Mesenchymal stem cell (in vitro differentiated cells and primary cell): ENCODE data around the gene MINDY4.

Experiments used
- DNase-seq: peaks from one replicate; pipeline ENCODE4 v3.0.0-alpha.2; 2013
- H2AFZ ChIP-seq: one replicate; pipeline ENCODE4 v1.6.1; 2013; ENCODE audit warnings: low read depth, mild to moderate bottlenecking, control low read depth, inconsistent platforms, low read length, moderate library complexity
- H2AK5ac ChIP-seq: 2 replicates; pipeline ENCODE4 v1.6.1; 2013; ENCODE audit warnings: low read length, moderate library complexity, mild to moderate bottlenecking, inconsistent platforms; ENCODE audit not compliant: severe bottlenecking
- H2BK120ac ChIP-seq: one replicate; pipeline ENCODE4 v1.6.1; 2013; ENCODE audit warnings: low read depth, mild to moderate bottlenecking, inconsistent platforms, low read length, moderate library complexity
- H2BK12ac ChIP-seq, 2 experiments: one replicate each; pipeline ENCODE4 v1.6.1; 2013; ENCODE audit warnings: inconsistent platforms in 2 of 2, low read length in 2 of 2, mild to moderate bottlenecking in 2 of 2, moderate library complexity in 2 of 2, control low read depth in 1 of 2
- H2BK15ac ChIP-seq: one replicate; pipeline ENCODE4 v1.6.1; 2013; ENCODE audit warnings: mild to moderate bottlenecking, low read depth, inconsistent platforms; ENCODE audit not compliant: poor library complexity, severe bottlenecking
- H2BK5ac ChIP-seq: 2 replicates; pipeline ENCODE4 v1.6.1; 2013; ENCODE audit warnings: low read depth, mild to moderate bottlenecking, low read length, control low read depth, inconsistent platforms; ENCODE audit not compliant: poor library complexity, severe bottlenecking
- H3K14ac ChIP-seq, 2 experiments: one replicate each; pipeline ENCODE4 v1.6.1; 2013; ENCODE audit warnings: inconsistent platforms in 2 of 2, low read length in 2 of 2, control low read depth in 1 of 2, mild to moderate bottlenecking in 1 of 2, moderate library complexity in 1 of 2
- H3K18ac ChIP-seq, 2 experiments: one replicate each; pipeline ENCODE4 v1.6.1; 2013; ENCODE audit warnings: inconsistent platforms in 2 of 2, low read length in 2 of 2, control low read depth in 1 of 2, low read depth in 1 of 2, mild to moderate bottlenecking in 1 of 2
- H3K23ac ChIP-seq, 2 experiments: one replicate each; pipeline ENCODE4 v1.6.1; 2013; ENCODE audit warnings: inconsistent platforms in 2 of 2, low read length in 2 of 2, mild to moderate bottlenecking in 2 of 2, moderate library complexity in 2 of 2, control low read depth in 1 of 2
- H3K27ac ChIP-seq: 2 replicates; pipeline ENCODE4 v1.5.1; 2013; ENCODE audit warnings: mild to moderate bottlenecking, moderate library complexity, low read length, control low read depth, inconsistent platforms; ENCODE audit not compliant: poor library complexity, severe bottlenecking
- H3K27me3 ChIP-seq, 2 experiments: 2 replicates each; pipeline versions ENCODE4 v1.6.1 to v1.7.0; 2013; ENCODE audit warnings: low read length in 2 of 2, mild to moderate bottlenecking in 2 of 2, moderate library complexity in 2 of 2, control low read depth in 1 of 2, inconsistent platforms in 1 of 2; ENCODE audit not compliant: control insufficient read depth in 1 of 2, insufficient read depth in 1 of 2
- H3K36me3 ChIP-seq, 2 experiments: 2 replicates each; pipeline versions ENCODE4 v1.6.1 to v1.7.0; 2013; ENCODE audit warnings: low read length in 2 of 2, control low read depth in 1 of 2, inconsistent platforms in 1 of 2, low read depth in 1 of 2, mild to moderate bottlenecking in 1 of 2; ENCODE audit not compliant: insufficient read depth in 2 of 2, control insufficient read depth in 1 of 2
- H3K4ac ChIP-seq, 2 experiments: one replicate each; pipeline ENCODE4 v1.6.1; 2013; ENCODE audit warnings: inconsistent platforms in 2 of 2, low read length in 2 of 2, mild to moderate bottlenecking in 2 of 2, moderate library complexity in 2 of 2, control low read depth in 1 of 2, low read depth in 1 of 2
- H3K4me1 ChIP-seq: 2 replicates; pipeline ENCODE4 v1.6.1; 2013; ENCODE audit warnings: low read depth, low read length, control low read depth; ENCODE audit not compliant: control insufficient read depth, insufficient read depth
- H3K4me2 ChIP-seq: 2 replicates; pipeline ENCODE4 v1.6.1; 2013; ENCODE audit warnings: low read length, mild to moderate bottlenecking, inconsistent platforms; ENCODE audit not compliant: poor library complexity, severe bottlenecking
- H3K4me3 ChIP-seq, 2 experiments: 2 replicates each; pipeline versions ENCODE4 v1.5.1 to v1.7.0; 2013; ENCODE audit warnings: low read length in 2 of 2, mild to moderate bottlenecking in 2 of 2, control low read depth in 1 of 2, low read depth in 1 of 2; ENCODE audit not compliant: insufficient read depth in 1 of 2
- H3K79me1 ChIP-seq: replicated peaks from 2 replicates; pipeline ENCODE4 v1.6.1; 2013; ENCODE audit warnings: mild to moderate bottlenecking, control low read depth, low read length, inconsistent platforms; ENCODE audit not compliant: poor library complexity, severe bottlenecking
- H3K9ac ChIP-seq: 2 replicates; pipeline ENCODE4 v1.7.0; 2013; ENCODE audit warnings: mild to moderate bottlenecking, low read length, moderate library complexity
- H3K9me3 ChIP-seq: 2 replicates; pipeline ENCODE4 v1.7.0; 2013; ENCODE audit warnings: mild to moderate bottlenecking, low read length; ENCODE audit not compliant: control insufficient read depth
- H4K8ac ChIP-seq: one replicate; pipeline ENCODE4 v1.6.1; 2013; ENCODE audit warnings: inconsistent platforms, mild to moderate bottlenecking, low read length, moderate library complexity
- H4K91ac ChIP-seq: one replicate; pipeline ENCODE4 v1.6.1; 2013; ENCODE audit warnings: mild to moderate bottlenecking, low read length, inconsistent platforms
- WGBS: methylation state at CpG from one replicate; pipeline ENCODE4 v1.1.7; 2013; ENCODE audit warnings: mixed read lengths; 5-methylcytosine and 5-hydroxymethylcytosine counted together

The MINDY4 gene

DNA sequence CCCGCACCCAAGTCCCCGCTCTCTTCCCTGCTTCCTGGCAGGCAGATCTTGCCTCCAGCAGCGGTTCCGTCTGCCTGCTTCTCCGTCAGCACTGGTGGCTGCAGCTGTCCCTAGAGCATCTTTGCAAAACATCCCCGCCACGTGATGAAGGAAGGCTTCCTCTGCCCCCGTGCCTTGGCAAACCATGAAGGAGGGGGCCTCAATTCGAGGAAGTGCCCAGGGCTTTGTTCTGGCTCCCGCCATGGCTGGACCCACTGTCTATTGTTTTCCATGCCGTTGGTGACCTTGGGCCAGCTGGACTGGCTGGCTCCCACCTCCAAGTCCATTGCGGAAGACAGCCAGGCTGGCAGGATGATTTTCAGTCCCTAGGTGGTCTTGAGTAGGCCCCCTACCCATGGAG is 127.2 kb downstream of the MINDY4 start:
- Histone ChIP-seq H3K36me3 (no peaks in the 10 kb centered on the region), H2AFZ (no peak overlapping the region), H3K27me3 (no peaks in the 10 kb centered on the region), H3K4me1 (peaks cover 61% of the 10 kb centered on the region), H3K9ac (no peak overlapping the region), H2AK5ac (peak overlapping the region; percentile 94), H3K18ac (no peak overlapping the region), H2BK120ac (peak overlapping the region; percentile 11), H3K4me2 (no peak overlapping the region), H2BK5ac (no peak overlapping the region), H3K9me3 (no peaks in the 10 kb centered on the region), H3K23ac (no peak overlapping the region), H4K8ac (no peak overlapping the region), H3K27ac (no peak overlapping the region), H3K14ac (peak overlapping the region in 1 of 2 experiments; percentile 14), H2BK15ac (no peak overlapping the region), H3K79me1 (no peaks in the 10 kb centered on the region), H3K4me3 (no peak overlapping the region), H4K91ac (no peak overlapping the region), H2BK12ac (no peak overlapping the region), H3K4ac (no peak overlapping the region)
- no peak for DNase-seq
- 90% methylated on average over 12 of the region's 12 CpGs for WGBS

DNA sequence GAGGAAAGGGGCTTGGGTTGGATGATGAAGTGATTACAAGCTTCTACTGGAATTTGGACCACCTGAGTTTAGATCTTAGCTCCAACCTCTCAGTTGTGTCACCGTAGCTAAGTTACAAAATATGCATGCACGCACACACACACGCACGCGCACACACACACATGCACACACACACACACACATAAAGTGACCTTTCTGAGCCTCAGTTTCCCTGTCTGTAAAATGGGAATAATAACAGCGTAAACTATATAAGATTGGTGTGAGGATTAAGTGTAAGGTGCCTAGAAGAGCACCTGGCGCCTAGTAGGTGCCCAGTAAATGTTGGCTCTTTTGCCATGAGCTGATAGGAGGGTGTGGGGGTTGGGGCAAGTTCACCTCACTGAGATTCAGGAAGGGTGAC is 127.8 kb downstream of the MINDY4 start:
- H2AK5ac ChIP-seq, result peak overlapping the region; percentile 94
- peak overlapping the region; percentile 11 for H2BK120ac ChIP-seq
- H3K79me1 ChIP-seq, result no peaks in the 10 kb centered on the region
- WGBS, result 93% methylated on average over 7 of the region's 7 CpGs
- H2BK15ac ChIP-seq, result no peak overlapping the region
- H2BK5ac ChIP-seq, result no peak overlapping the region
- peaks cover 58% of the 10 kb centered on the region for H3K4me1 ChIP-seq
- H3K9ac ChIP-seq, result no peak overlapping the region
- no peak overlapping the region for H3K14ac ChIP-seq
- no peak overlapping the region for H4K91ac ChIP-seq
- no peak overlapping the region for H4K8ac ChIP-seq
- no peak overlapping the region for H3K4me3 ChIP-seq
- H3K27ac ChIP-seq, result no peak overlapping the region
- H3K23ac ChIP-seq, result no peak overlapping the region
- no peak overlapping the region for H3K4ac ChIP-seq
- DNase-seq, result no peak
- no peaks in the 10 kb centered on the region for H3K27me3 ChIP-seq
- H3K18ac ChIP-seq, result peak overlapping the region in 1 of 2 experiments; percentile 12
- no peak overlapping the region for H2BK12ac ChIP-seq
- no peak overlapping the region for H3K4me2 ChIP-seq
- H3K36me3 ChIP-seq, result no peaks in the 10 kb centered on the region
- no peak overlapping the region for H2AFZ ChIP-seq
- H3K9me3 ChIP-seq, result no peaks in the 10 kb centered on the region

DNA sequence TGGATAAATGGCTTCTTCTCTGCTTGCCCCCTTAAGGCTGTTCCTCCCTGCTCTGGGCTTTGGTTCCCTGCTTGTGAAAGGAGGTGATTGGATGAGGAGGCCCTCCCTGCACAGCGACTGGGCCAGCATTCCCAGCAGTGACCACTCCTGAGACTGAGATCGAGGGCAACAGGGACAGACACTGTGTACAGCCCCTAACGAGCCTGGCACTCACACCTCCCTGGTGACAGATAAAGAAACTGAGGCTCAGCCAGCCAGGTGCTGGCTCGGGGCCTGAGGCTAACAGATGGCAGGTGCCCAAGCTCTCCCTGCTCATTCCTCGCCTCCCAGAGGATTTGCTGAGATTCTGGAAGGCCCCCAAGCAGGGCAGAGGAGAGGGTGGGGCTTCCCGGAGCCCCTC is 128.4 kb downstream of the MINDY4 start:
- Histone ChIP-seq H3K4me3 (no peak overlapping the region), H3K18ac (peak overlapping the region in 1 of 2 experiments; percentile 12), H3K9ac (no peak overlapping the region), H3K4me2 (no peak overlapping the region), H2AK5ac (peak overlapping the region; percentile 37), H3K27ac (no peak overlapping the region), H3K9me3 (no peaks in the 10 kb centered on the region), H4K91ac (no peak overlapping the region), H3K36me3 (no peaks in the 10 kb centered on the region), H3K4ac (no peak overlapping the region), H2BK12ac (no peak overlapping the region), H4K8ac (no peak overlapping the region), H3K14ac (no peak overlapping the region), H3K27me3 (no peaks in the 10 kb centered on the region), H2AFZ (no peak overlapping the region), H2BK5ac (no peak overlapping the region), H2BK120ac (no peak overlapping the region), H2BK15ac (peak overlapping the region; percentile 18), H3K79me1 (no peaks in the 10 kb centered on the region), H3K4me1 (peaks cover 52% of the 10 kb centered on the region), H3K23ac (no peak overlapping the region)
- WGBS, result 77% methylated on average over 4 of the region's 6 CpGs
- no peak for DNase-seq

DNA sequence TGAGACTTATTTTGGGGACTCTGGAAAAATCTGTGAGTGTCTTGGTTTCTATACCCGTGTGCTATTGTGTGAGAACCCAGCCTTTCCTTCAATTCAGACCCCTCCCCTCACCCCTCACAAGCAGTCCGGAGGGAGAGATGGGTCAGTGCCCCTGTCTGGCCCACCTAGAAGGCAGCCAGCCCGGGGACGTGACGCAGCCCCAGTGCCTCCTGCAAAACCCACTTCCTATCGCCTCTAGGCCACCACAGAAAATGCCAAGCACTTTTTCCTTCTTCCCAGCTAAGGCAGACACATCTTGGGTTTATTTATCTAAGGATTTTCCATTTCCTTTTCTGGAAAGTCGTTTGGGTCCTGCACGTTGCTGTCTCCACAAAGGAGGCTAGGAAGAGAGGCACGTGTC is 128.8 kb downstream of the MINDY4 start:
- H3K4me1 ChIP-seq, result peaks cover 48% of the 10 kb centered on the region
- no peak overlapping the region for H3K4me2 ChIP-seq
- H2BK120ac ChIP-seq, result no peak overlapping the region
- no peak overlapping the region for H3K18ac ChIP-seq
- no peak overlapping the region for H3K4ac ChIP-seq
- H2BK5ac ChIP-seq, result no peak overlapping the region
- no peak overlapping the region for H4K91ac ChIP-seq
- no peak overlapping the region for H3K14ac ChIP-seq
- H3K9me3 ChIP-seq, result no peaks in the 10 kb centered on the region
- H3K79me1 ChIP-seq, result no peaks in the 10 kb centered on the region
- no peak overlapping the region for H4K8ac ChIP-seq
- H3K27me3 ChIP-seq, result no peaks in the 10 kb centered on the region
- 66% methylated on average over 9 of the region's 9 CpGs for WGBS
- H3K9ac ChIP-seq, result no peak overlapping the region
- H2AFZ ChIP-seq, result no peak overlapping the region
- no peak overlapping the region for H3K4me3 ChIP-seq
- no peak overlapping the region for H3K27ac ChIP-seq
- no peak overlapping the region for H2BK12ac ChIP-seq
- no peak overlapping the region for H3K23ac ChIP-seq
- peak overlapping the region; percentile 40 for H2AK5ac ChIP-seq
- DNase-seq, result no peak
- no peaks in the 10 kb centered on the region for H3K36me3 ChIP-seq
- no peak overlapping the region for H2BK15ac ChIP-seq
